Psoas muscle (tissue), 8 donors: ENCODE measurements around the gene DNAAF9. TPM values are rescaled to one million over a fixed set of nuclear protein-coding genes. Genes with fewer than 3 reads are reported as not detected.

Experiments used
- ATAC-seq, 4 donors: fragments of 200-7000 bp; cut with Tn5 transposase; one replicate each; pipeline ENCODE4 v1.9.1; 2020; ENCODE audit warnings: moderate library complexity in 3 of 4, mild to moderate bottlenecking in 2 of 4
- DNase-seq, 2 donors: peaks; one replicate each; pipeline ENCODE4 v3.0.0-alpha.2; 2020
- H3K27ac ChIP-seq: fragments of 200-600 bp; one replicate; pipeline ENCODE4 v1.8.0; 2022
- H3K27me3 ChIP-seq, 3 donors: fragments of 200-600 bp in 1 of 3; one replicate each; pipeline versions ENCODE4 v1.6.1 to v1.8.0; 2013 to 2022; ENCODE audit warnings: low read length in 2 of 3, mild to moderate bottlenecking in 2 of 3, moderate library complexity in 1 of 3; ENCODE audit not compliant: insufficient read depth in 3 of 3
- H3K36me3 ChIP-seq, 2 donors: fragments of 200-600 bp in 1 of 2; one replicate each; pipeline versions ENCODE4 v1.6.1 to v1.8.0; 2013 to 2022; ENCODE audit warnings: low read depth in 1 of 2, mild to moderate bottlenecking in 1 of 2, moderate library complexity in 1 of 2; ENCODE audit not compliant: insufficient read depth in 1 of 2
- H3K4me1 ChIP-seq: fragments of 200-600 bp; one replicate; pipeline ENCODE4 v1.8.0; 2022
- H3K4me3 ChIP-seq: fragments of 200-600 bp; one replicate; pipeline ENCODE4 v1.8.0; 2022; ENCODE audit warnings: mild to moderate bottlenecking
- H3K9me3 ChIP-seq: fragments of 200-600 bp; one replicate; pipeline ENCODE4 v1.8.0; 2022
- CTCF ChIP-seq: fragments of 200-600 bp; IDR thresholded peaks from one replicate; pipeline ENCODE4 v1.8.0; 2022; ENCODE audit warnings: antibody characterized with exemption
- WGBS, 3 donors: extraction: QIAGEN DNeasy Blood & Tissue Kit; methylation state at CpG; one replicate each; pipeline versions ENCODE4 v1.1.6 to v1.1.7; 2013; 5-methylcytosine and 5-hydroxymethylcytosine counted together
- intact Hi-C, 2 donors: fragments of 100-400 bp; cut with DNase I; formaldehyde crosslinking; loops; one replicate each; pipeline versions ENCODE4 v1.11.0 to v1.14.2; 2022
- polyA plus RNA-seq, 3 donors: library from polyadenylated mRNA; stranded (reverse); fragments of 200-250 nt; gene quantifications; one replicate each; pipeline ENCODE4 v1.2.3, GENCODE V29; 2013
- total RNA-seq, 4 donors: library from RNA; stranded (reverse); fragmentation: NEBNext Ultra II Directional in 2 of 4; extraction: Animal tissue kit (Norgen Biotek cat#: 25700) in 2 of 4; gene quantifications; one replicate each; pipeline versions ENCODE4 v1.2.1 to v1.2.4, GENCODE V29; 2021 to 2023
- donor health status: healthy with polysubstance abuse.
- donor health status: DM: no; HTN: no; CAD: no; lungs with moderate emphysema.
- donor health status: Bipolar disorder and iron deficiency.
- donor health status: healthy.
- donor health status: DM: yes; HTN: yes; CAD: no.
- donor health status: DM: no; HTN: no; CAD: no.
- donor health status: DM: no; HTN: no; CAD: no.
- donor health status: DM: yes; HTN: yes; CAD: no.

The DNAAF9 gene
- total and polyA plus RNA-seq, 7 donors, result 5.4 to 27.0 (median 17.2) TPM

GRCh38 chr20:3452136-3452535 lies 44.7 kb upstream of the DNAAF9 start:
- Histone ChIP-seq H3K9me3 (no peaks in the 10 kb centered on the region), H3K27me3 (peaks cover 0 to 2% (median 0%) of the 10 kb centered on the region in 3 donors), H3K4me1 (no peaks in the 10 kb centered on the region), H3K27ac (no peak overlapping the region), H3K4me3 (no peak overlapping the region), H3K36me3 (no peaks in the 10 kb centered on the region)
- no peak for TF ChIP-seq CTCF
- intact Hi-C loops, result no loop called here
- WGBS, 3 donors, result 64 to 75% (median 73%) methylated on average over 2 of the region's 2 CpGs
- no peak for ATAC-seq
- DNase-seq, result no peak

GRCh38 chr20:3449319-3449718 lies 41.9 kb upstream of the DNAAF9 start:
- Histone ChIP-seq H3K27ac (no peak overlapping the region), H3K9me3 (no peaks in the 10 kb centered on the region), H3K4me1 (no peaks in the 10 kb centered on the region), H3K4me3 (no peak overlapping the region), H3K27me3 (peaks cover 0 to 2% (median 0%) of the 10 kb centered on the region in 3 donors), H3K36me3 (no peaks in the 10 kb centered on the region)
- no peak for DNase-seq
- no peak for ATAC-seq
- WGBS, 3 donors, result 62 to 82% (median 72%) methylated on average over 1 of the region's 1 CpG
- TF ChIP-seq CTCF, result no peak
- intact Hi-C loops, result no loop called here

GRCh38 chr20:3447321-3447720 lies 39.9 kb upstream of the DNAAF9 start:
- no peaks in the 10 kb centered on the region for H3K4me1 ChIP-seq

GRCh38 chr20:3446779-3447178 lies 39.3 kb upstream of the DNAAF9 start:
- Histone ChIP-seq H3K27ac (no peak overlapping the region), H3K36me3 (no peaks in the 10 kb centered on the region), H3K4me1 (no peaks in the 10 kb centered on the region), H3K27me3 (peaks cover 0 to 2% (median 0%) of the 10 kb centered on the region in 3 donors), H3K4me3 (no peak overlapping the region), H3K9me3 (no peaks in the 10 kb centered on the region)
- intact Hi-C loops, result no loop called here
- TF ChIP-seq CTCF, result no peak
- DNase-seq (no peak), ATAC-seq (no peak)
- WGBS, 3 donors, result 88 to 92% (median 90%) methylated on average over 8 of the region's 8 CpGs

More at GRCh38 chr20:3447321-3447720, 39.9 kb upstream of the DNAAF9 start:
- ATAC-seq (no peak), DNase-seq (no peak)
- Histone ChIP-seq H3K9me3 (no peaks in the 10 kb centered on the region), H3K27ac (no peak overlapping the region), H3K27me3 (peaks cover 0 to 2% (median 0%) of the 10 kb centered on the region in 3 donors), H3K36me3 (no peaks in the 10 kb centered on the region), H3K4me3 (no peak overlapping the region)
- WGBS, 3 donors, result 72 to 85% (median 83%) methylated on average over 2 of the region's 2 CpGs
- intact Hi-C loops, result no loop called here
- TF ChIP-seq CTCF, result no peak

- intact Hi-C loops, result no loop called here
- WGBS, 3 donors, result 90 to 96% (median 91%) methylated on average over 2 of the region's 2 CpGs
- H3K36me3 ChIP-seq, result no peaks in the 10 kb centered on the region
- H3K4me3 ChIP-seq, result no peak overlapping the region
- H3K27me3 ChIP-seq, result no peaks in the 10 kb centered on the region
- no peak for TF ChIP-seq CTCF
- no peaks in the 10 kb centered on the region for H3K9me3 ChIP-seq
- no peak for ATAC-seq
- no peak for DNase-seq
- no peaks in the 10 kb centered on the region for H3K4me1 ChIP-seq
- H3K27ac ChIP-seq, result no peak overlapping the region
These were observed 29.6 kb upstream of the DNAAF9 start for GRCh38 chr20:3436864-3437574.
